Middle frontal gyrus (tissue), 1 donor: ENCODE results near the gene TRPM2.
"Not testable (repeated sequence)": the region's sequence is repeated elsewhere in the genome, so short reads cannot be mapped to it uniquely, and the experiment has no call there.

Source experiments
- DNase-seq: peaks from one replicate; pipeline ENCODE4 v3.0.0-alpha.2; 2015; ENCODE audit warnings: low spot score; ENCODE audit errors: extremely low spot score

TRPM2 gene

DNA sequence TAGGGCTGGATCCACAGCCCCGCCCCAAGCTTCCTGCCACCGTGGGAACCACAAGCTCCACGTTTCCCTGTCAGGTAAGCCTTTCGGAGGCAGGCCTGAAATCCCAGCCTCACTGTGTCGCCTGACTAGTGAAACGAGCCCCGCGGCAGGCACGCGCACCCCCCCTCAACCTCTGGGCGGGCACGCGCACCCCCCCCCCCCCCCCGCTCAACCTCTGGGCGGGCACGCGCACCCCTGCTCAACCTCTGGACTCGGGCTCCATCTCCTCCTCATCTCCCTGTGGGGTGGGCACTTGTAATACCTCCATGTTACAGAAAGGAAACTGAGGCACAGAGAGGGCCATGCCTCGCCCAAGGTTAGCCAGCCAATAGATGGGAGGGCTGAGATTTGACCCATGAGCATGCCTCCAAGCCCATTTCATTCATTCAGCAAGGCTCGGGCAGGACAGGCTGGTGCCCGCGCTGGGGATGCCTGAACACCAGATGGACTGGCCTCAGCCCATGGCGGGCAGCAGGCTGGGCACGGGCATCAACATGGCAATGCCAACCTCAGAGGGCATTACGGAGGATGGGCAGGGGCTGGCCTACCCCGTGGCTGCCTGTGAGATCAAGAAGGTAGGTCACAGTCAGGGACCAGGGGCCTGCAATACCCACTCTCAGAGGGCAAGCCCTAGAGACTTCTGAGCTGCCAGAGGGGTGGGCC, 18.9 kb upstream of the TRPM2 start:
- no peak for DNase-seq

DNA sequence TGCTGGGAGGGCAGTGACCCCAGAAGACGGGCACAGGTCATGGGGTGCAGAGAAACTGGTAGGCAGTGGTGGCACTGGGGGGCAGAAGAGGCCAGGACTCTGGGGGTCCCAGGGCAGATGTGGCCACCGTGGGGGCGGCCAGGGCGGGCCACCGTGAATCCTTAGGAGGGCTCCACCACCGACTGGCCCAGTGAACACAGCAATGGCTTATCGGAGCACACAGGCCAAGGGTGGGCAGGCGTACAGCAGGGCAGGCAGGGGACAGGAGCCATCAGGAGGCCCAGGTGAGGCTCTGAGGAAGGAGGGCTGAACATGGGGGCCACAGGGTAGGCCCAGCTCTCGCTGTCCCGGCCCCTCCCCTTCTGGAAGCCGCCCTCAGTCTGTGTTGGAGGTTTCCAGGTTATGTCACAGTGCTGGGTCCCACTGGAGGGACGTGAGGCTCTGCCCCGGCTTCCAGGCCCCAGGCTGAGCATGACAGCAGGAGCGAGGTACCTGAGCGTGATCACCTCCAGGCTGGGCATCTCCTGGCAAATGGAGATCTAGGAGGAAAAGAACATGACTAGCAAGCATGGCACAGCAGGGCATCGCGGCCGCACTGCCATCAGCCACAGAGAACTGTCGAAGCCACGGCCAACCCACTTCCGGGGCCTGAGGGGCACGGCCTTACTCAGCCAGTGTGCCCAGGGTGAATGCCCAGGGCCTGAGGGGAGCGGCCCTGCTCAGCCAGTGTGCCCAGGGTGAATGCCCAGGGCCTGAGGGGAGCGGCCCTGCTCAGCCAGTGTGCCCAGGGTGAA, 18.0 kb upstream of the TRPM2 start:
- DNase-seq, result no peak

DNA sequence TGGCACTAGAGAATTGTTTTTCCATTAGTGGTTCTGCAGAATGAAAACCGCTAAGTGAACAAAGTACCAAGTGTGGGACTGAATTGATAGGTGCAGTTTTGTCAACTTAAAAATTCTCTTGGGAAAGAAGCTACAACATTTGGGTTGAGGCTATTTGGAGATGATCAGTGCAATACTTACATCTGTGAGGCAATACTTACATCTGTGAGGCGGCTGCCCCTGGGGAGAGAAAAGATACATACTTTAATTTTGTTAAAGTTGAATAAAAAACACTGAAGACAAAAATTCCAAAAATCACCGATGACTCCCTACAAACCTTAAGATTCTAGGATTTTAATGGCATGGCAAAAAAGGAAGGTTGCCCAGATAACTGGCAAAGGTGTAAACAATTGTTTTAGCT, 16.0 kb upstream of the TRPM2 start:
- DNase-seq, result no peak

DNA sequence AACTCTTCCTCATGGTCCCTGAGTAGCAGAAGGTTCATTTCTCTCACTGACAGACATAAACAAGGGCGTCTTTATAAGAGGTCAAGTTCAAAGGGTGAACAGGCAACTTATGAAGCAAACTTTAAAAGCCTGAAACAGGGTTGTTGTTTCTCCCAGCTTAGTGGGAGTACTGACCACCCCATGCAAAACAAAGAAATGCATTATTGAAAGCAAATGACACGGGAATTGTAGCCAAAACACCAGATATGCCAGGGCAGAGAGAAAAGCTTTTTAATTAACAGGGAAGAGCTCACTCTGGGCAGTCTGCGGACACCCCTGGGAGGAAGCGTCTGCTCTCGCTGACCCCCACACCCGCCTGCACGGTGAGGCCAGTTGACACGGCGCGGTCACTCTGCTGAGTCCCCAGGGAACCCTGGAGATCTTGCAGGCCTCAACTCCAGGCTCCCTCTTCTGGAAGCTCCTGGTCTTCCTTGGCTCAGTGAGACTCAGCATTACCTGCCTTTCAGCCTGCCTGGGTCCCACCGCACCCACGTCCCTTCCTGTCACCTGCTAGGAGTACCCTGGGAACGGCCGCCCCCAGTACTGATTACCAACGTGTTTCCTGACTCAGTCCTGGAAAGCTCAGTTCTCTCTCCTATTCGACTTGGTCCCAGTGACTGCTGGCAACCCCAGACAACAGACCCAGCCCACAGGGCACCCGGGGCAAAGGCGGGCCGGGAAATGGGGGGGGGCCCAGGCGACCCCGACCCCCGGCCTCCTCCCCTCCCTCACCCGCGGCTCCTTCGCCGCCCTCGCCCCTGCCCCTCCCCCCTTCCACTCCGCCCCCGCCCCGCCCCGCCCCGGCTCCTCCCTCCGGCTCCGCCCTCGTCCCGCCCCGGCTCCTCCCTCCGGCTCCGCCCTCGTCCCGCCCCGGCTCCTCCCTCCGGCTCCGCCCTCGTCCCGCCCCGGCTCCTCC, 15.2 kb upstream of the TRPM2 start:
- no peak for DNase-seq

DNA sequence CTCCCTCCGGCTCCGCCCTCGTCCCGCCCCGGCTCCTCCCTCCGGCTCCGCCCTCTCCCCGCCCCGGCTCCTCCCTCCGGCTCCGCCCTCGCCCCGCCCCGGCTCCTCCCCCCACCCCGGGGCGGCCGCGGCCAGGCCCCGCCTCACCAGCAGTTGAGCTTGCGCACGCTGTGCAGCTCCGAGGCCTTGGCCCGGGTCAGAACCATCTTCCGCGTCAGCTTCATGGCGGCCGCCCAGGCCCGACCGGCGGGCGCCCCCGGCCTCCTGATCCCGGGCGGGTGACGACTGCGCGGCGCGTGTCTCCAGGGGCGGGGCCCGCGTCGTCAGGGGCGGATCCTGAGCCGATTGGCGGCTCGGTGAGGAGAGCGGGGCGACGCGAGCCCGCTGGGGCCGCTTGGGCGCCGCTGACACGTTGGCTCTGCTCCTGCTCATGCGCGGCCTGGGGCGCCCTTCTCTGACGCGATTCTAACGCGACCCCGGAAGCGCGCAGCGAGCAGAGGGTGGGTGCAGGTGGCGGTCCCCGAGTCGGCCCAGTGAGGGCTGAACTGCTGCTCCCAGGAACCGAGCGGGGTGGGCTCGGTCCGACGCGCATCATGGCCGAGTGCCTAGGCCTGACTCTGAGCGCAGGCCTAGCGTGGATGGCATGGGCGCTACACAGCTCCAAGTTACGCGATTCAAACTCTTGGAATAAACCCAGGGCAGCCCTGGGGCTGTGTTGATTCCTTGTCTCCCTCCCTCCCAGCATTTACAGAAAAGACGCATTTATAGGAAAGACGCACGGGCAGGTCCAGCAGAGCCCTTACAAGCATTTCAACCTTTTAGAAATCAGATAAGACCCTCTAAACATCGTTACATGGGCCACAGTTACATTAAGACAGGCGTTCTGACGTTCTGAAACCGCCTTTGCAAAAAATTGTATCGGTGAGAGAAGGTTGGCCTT, 14.2 kb upstream of the TRPM2 start, which contains the start of gene CFAP410:
CFAP410 (minus strand) TSS at position 420 of the 940 bp plus-strand sequence; CDS start at position 224, 196 bp downstream.
- peak; percentile 93 for DNase-seq

DNA sequence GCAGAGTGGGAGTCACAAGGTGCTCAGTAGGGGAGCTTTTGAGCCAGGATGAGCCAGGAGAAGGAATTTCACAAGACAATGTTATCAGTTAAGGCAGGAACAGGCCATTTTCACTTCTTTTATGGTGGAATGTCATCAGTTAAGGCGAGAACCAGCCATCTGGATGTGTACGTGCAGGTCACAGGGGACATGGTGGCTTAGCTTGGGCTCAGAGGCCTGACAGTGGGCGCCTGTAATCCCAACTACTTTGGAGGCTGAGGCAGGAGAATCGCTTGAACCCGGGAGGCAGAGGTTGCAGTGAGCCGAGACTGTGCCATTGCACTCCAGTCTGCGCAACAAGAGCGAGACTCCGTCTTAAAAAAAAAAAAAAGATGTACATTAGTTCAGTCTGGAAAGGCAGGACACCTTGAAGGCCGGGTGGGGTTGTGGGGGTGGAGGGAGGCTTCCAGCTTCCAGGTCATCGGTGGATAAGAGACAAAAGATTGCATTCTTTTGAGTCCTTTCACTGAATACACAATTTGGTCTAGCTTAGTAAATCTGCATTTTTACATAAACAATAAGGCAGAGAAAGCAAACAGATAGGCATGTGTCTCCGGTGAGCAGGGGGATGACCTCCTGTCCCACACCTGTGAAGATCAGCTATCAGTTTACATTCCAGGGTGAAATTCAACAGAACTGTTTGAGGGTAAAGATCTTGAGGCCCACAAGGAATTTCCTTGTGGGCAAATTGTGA, 11.5 kb upstream of the TRPM2 start:
- not testable (repeated sequence) for DNase-seq

DNA sequence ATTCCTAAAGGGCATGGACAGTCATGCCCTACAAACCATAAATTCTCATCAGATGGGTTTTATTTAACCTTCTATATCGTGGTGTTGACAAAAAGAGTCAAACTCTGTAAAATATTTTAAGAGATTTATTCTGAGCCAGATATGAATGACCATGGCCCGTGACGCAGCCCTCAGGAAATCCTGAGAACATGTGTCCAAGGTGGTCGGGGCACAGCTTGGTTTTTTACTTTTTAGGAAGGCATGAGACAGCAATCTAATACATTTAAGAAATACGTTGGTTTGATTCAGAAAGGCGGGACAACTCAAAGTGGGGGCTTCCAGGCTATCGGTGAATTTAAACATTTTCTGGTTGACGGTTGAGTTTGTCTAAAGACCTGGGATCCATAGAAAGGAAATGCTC, 10.4 kb upstream of the TRPM2 start:
- DNase-seq, result not testable (repeated sequence)

DNA sequence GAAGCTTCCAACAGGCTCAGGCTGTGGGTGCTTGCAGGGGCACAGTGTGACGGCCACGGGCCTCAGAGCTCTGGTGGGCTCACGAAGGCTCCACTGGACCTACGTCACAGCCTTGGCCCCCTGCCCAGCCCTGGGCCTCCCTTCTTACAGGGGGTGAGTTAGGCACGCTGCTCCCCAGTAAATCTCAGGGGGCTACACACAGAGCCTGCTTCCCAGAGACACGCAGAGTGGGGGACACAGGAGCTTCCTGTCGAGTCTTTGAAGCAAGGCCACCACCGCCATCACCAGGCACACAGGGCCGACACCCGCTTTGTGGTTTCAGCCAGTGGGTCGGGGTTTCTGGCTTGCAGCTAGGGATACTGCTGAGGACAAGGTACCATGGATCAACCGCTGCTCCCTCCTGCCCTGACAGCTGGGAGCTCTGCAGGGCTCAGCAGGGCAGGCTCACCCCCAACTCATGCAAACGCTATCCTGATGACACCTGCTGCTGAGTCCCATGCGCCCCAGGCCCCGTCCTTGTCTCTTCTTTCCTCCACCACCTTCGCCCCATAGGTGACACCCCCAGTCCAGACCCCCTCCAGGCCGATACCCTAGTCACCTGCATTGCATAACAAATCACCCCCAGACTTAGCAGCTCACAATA, 8.8 kb upstream of the TRPM2 start:
- DNase-seq, result no peak

DNA sequence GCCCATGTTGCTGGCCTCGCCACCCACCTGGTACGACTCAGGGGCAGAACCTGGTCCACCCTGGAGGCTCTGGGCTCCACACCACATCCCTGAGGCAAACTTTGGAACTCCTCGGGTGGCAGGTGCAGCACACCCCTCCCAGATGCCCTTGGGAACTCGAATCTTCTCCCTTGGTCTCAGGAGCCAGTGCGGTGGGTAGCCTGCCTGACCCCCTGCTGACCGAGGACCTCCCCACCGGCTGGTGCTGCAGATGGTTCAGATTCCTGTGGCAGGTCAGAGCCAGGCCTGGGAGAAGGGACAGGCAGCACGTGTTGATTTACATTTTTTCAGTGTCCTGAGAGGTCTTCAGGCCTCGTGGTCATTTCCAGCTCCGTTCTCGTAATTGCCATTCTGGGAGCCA, 7.9 kb upstream of the TRPM2 start:
- DNase-seq, result no peak

DNA sequence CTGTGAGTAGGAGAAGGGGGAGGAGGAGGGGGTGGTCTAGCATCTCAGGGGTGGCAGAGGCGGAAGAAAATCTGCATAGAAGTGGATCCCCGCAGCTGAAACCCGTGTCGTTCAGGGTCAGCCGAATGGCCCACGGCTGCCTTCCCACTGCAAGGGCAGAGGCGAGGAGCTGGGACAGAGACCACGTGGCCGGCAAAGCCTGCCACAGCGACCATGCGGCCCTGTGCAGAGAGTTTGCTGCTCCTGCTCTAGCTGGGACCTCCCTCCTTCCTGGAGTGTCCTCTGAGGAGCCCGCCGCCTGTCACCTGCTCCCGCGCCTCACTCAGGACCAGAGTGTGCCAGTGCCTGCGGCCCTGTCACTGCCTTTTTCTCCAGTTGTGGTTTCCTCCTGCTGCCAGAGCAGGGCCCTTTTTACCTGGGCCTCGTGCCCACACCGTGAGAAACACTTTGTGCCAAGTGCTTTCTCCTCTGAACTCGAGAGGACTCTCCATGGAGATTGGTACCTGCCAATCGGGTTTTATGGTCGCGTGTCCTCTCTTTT, 5.4 kb upstream of the TRPM2 start:
- DNase-seq, result no peak

DNA sequence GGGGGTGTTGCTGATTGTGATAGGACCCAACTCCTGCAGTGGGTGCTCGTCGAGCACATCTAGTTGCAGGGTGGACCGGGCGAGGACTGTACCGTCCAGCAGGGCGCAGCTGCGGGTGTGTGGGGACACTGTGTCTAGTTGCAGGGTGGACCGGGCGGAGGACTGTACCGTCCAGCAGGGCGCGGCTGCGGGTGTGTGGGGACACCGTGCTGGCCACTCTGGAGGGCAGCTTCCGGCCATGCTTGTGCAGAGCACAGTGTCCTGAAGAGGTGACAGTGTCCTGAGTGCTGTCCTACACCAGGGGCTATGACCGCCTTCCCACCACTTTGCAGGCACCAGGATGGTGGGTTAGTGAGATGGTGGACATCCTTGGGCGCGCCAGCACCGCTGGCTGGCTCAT, 4.6 kb upstream of the TRPM2 start:
- DNase-seq, result no peak

DNA sequence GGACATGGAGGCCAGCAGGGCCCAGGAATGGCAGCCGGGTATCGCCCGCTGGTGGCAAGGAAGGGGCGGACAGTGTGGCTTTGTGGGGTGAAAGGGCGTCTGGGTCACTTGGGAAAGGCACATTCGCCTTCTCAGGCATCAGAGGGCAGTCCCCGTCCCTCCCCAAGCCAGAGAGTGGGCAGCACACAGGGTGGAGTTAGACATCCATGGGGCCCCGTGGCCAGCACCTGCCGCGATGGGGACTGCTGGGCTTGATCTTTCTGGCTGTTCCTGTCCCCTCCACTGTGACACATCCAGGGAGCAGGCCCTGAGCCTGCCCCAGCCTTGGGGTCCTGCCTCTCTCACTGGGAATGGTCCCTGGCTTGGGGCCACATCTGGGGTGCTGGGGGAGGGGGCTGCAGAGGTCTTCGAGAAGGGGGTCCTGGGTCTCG, 4.0 kb upstream of the TRPM2 start:
- no peak for DNase-seq

DNA sequence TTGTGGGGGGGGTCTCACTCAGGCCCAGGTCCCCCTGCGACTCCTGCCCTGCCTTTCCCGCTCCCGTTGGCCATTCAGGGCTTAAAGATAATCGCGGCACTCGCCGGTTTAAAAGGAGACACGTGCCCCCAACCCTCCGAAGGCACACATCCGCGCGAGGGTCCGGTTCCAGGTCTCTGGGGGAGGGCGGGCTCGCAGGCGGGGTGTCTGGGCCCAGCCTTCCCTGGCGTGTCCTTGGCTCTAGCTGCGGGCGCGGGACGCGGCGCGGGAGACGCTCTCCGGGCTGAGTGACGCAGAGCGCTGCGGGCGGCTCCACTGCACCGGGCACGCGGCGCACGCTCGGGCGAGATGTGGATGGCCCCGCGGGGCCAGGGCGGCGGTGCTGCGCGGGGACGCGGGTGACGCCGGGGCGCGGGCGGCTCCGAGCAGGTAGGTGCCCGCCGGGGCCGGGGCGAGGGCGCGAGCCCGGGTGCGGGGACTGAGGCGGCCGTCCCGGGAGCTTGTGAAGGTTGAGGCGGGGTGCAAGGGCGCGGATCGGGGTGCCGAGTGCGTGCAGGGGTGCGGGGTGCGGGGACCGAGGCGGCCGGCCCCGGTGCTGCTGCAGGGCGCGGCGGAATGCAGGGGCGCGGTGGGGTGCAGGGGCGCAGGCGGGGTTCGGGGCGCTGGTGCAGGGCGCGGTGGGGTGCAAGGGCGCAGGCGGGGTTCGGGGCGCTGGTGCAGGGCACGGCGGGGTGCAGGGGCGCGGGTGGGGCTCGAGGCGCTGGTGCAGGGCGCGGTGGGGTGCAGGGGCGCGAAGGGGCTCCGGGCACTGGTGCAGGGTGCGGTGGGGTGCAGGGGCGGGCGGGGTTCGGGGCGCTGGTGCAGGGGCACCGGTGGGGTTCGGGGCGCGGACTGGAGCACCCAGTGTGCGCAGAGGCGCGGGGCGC, 3.3 kb upstream of the TRPM2 start:
- no peak for DNase-seq

DNA sequence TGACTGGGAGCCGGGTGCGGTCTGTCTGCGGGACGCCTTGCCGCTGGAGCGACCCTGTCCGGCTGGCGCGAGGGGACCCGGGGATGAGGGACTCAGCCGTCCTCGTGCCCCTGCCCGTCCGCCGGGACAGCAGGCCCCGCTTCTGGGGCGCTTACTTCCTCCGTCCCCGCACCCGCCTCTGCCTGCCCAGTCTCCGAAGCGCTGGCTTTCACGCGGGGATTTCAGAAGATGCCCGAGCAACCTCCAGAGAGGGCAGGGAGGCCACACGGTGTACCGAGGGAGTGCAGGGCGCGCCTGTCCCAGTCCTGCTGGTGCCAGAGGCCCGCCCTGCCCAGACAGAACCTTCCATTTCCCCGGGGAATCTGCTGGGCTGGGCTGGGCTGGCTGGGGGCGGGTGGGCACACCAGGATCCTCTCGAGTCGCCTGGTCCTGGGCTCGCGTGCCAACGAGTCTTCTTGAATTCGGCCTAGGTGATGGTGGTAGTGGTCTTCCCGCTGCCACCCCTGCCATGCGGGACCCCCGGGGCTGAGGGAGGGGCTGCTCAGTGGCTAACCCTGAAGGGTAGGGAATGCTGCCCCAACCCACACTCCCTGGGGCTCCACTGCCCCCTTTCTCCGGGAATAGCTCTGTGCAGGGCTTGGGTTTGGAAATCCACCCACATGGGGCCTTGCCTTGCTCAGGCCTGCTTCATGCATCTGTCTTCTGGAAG, 2.5 kb upstream of the TRPM2 start:
- DNase-seq, result no peak

DNA sequence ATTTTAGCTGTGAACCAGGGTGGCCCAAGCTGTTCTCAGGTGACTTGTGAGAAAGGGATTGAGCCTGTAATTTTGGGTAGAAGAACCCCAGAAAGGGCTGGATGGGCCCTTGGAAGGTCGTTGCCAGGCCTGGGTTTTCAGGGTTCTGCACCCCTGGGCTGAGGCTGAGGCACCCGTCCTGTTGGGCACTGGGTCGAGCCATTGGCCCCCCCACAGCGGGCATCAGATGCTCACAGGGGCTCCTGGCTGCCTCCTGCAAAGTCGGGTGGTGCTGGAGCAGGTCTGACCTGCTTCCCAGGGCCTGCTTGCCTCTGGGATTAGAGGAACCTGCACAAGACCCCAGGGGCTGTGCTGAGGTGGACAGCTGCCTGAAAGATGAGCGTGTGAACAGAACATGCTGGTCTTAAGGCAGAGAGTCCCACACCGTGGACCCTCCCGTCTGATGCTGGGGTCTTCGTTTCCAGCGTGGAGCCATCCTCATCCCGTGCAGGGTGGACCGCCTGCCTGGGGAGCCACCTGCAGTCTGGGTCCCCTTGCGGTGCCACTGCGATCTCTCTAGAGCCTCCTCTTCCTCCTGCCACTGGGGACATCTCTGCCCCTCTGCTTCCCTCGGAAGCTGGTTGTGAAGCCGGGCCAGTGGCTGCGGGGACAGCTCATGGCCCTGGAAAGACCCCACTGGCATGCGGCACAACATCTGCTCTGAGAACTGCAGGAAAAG, 1.7 kb upstream of the TRPM2 start:
- no peak for DNase-seq

DNA sequence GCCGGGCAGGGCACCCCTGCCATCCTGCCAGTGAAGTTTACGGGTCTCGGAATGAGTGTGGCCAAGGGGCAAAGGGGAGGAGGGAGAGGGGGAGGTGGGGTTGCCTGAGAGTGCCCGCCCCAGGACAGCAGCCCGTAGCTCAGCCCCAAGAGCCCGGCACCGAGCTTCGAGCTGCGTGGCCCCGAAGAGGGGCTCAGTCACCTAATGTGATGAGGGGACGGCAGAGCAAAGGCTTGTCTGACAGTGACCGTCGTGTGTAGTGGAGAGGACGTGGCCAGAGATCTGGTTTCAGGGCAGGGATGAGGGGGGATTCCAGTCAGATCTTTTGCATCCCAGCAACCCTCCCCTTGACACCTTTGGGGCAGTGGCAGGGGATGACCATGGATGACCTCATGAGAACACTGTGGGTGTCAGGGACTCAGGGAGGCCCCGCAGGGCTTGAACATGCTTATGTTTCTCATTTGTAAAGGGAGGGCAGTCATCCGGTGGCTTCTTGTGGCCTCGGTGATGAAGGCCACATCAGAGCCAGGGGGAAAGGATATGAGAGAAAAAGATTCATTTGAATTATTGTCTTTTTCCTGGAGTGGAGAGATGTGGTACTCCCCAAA, 1.1 kb upstream of the TRPM2 start:
- no peak for DNase-seq
